ENCODE results near the gene HNRNPUL2. TPM values are rescaled to one million over a fixed set of nuclear protein-coding genes. Genes with fewer than 3 reads are reported as not detected.
"Not testable (repeated sequence)": the region's sequence is repeated elsewhere in the genome, so short reads cannot be mapped to it uniquely, and the experiment has no call there.

HNRNPUL2 gene
- total RNA-seq, 1 donor from 2014 or later, result 9.2 TPM

DNA sequence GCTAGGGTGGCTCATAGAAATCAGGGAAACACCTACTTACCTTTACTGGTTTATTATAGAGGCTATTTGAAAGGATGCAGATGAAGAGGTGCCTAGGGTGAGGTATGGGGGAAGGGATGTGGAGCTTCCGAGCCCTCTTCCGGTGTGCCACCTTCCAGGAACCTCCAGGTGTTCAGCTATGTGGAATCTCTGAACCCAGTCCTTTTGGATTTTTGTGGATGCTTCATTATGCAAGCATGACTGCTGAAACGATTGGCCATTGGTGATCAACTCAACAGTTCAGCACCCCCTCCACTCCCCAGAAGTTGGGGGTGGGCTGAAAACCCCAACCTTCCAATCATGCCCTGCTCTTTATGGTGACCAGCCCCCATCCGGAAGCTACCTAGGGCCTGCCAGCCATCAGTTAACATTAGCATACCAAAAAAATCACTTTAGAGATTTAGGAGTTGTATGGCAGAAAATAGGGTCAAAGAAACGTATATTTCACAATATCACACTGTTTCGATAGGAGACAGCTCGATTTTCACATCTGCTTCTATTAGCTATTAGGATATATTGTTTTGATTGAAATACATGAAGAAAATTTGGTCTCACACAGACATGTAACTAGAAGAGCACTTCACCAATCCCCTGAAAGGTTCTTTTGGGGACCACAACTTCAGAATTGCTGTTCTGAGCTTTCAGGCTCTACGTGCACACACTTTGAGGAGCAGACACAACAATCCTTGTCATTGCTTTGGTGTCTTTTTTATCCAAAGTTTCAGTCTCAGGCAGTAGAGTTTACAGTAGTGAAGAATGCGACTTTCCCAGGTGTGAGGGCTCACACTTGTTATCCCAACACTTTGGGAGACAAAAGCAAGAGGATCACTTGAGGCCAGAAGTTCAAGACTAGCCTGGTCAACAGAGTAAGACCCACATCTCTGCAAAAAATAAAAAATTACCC lies 30.9 kb upstream of the HNRNPUL2 start:
- H3K36me3 ChIP-seq (ENCODE audit: control insufficient read depth, insufficient read depth, low read length), result no peaks in the 10 kb centered on the region
- H3K27me3 ChIP-seq (ENCODE audit: control insufficient read depth, insufficient read depth, low read length), result no peaks in the 10 kb centered on the region
- no peak overlapping the region for H3K4me3 ChIP-seq (ENCODE audit: low read depth, low read length)
- no peak for DNase-seq (ENCODE audit: low read depth)
- TF ChIP-seq, protein P1, sequence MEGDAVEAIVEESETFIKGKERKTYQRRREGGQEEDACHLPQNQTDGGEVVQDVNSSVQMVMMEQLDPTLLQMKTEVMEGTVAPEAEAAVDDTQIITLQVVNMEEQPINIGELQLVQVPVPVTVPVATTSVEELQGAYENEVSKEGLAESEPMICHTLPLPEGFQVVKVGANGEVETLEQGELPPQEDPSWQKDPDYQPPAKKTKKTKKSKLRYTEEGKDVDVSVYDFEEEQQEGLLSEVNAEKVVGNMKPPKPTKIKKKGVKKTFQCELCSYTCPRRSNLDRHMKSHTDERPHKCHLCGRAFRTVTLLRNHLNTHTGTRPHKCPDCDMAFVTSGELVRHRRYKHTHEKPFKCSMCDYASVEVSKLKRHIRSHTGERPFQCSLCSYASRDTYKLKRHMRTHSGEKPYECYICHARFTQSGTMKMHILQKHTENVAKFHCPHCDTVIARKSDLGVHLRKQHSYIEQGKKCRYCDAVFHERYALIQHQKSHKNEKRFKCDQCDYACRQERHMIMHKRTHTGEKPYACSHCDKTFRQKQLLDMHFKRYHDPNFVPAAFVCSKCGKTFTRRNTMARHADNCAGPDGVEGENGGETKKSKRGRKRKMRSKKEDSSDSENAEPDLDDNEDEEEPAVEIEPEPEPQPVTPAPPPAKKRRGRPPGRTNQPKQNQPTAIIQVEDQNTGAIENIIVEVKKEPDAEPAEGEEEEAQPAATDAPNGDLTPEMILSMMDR (IDR thresholded peaks at IDR 0.05; ENCODE audit: insufficient read depth, low read length, severe bottlenecking), result no peak
- FAIRE-seq, result no peak

DNA sequence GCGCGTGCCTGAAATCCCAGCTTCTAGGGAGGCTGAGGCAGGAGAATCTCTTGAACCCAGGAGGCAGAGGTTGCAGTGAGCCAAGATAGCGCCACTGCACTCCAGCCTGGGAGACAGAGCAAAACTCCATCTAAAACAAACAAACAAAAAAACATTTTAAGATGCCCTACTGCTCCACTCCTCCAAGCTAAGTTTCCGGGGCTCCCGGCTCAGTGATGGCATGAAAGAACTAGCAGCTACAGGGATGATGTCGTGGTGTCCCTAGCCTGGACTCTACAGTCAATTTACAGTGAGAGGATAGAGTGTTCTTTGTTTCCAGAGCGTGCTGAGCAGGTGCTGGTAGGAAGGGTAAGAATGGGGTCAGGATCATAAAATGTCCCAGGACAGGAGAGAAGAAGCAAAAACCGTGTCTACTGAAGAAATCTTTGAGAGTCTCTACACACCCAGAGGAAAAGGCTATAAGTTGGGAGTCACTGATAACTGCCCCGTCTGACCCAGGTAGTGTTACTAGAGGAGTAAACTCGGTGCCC lies 27.9 kb upstream of the HNRNPUL2 start:
- no peaks in the 10 kb centered on the region for H3K27me3 ChIP-seq (ENCODE audit: control insufficient read depth, insufficient read depth, low read length)
- H3K4me3 ChIP-seq (ENCODE audit: low read depth, low read length), result no peak overlapping the region
- TF ChIP-seq, protein P1 (IDR thresholded peaks at IDR 0.05; ENCODE audit: insufficient read depth, low read length, severe bottlenecking), result no peak
- FAIRE-seq (no peak), DNase-seq (ENCODE audit: low read depth) (no peak)
- peaks cover 7% of the 10 kb centered on the region for H3K36me3 ChIP-seq (ENCODE audit: control insufficient read depth, insufficient read depth, low read length)

DNA sequence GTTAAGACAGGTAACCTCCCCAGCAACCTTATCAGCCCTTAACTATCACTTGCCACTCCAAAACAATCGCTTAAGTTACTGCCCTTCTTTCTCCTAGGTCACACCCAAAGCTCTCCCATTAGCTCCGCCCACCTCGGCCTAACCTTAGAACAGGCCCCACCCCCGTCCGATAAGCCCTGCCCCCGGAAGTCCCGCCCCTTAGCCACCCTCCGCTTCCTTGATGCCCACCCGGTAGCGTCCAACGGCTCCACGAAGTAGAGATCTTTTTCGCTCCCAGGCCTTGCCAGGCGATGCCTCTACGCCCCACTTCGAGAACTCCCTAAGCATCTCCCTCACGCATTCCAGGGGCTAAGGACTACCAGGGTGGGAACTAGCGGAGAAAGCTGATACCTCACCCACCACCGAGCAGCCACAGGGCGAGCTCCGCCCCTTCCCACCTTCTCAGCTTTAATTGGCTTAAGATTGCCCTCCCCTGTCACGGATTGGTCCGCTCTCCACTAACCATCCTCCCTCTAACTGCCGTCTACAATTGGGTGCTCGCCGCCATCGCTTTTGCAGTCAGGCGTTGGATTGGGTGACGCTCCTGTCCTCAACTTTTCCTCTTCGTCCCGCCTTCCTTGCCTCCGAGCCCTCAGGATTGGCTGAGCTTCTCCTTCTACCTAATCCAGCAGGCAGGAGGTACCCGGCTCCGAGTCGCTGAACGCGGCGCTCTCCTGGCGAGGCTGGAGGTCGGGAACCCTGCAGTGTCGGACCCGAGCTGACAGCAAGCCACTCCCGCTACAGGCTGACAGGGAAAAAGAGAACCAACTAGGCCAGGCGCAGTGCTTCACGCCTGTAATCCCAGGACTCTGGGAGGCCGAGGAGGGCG lies 26.7 kb upstream of the HNRNPUL2 start, which contains the start of gene ZBTB3:
TSS of gene ZBTB3 (minus strand) at position 425 of the 868 bp plus-strand sequence. CDS start 496 bp downstream, outside the sequence.
- DNase-seq (ENCODE audit: low read depth) (peak; percentile 99), FAIRE-seq (peak; percentile 93)
- Histone ChIP-seq H3K27me3 (ENCODE audit: control insufficient read depth, insufficient read depth, low read length) (no peaks in the 10 kb centered on the region), H3K36me3 (ENCODE audit: control insufficient read depth, insufficient read depth, low read length) (peaks cover 7% of the 10 kb centered on the region), H3K4me3 (ENCODE audit: low read depth, low read length) (peak within 1 kb of the TSS; percentile 57)
- TF ChIP-seq, protein P1 (IDR thresholded peaks at IDR 0.05; ENCODE audit: insufficient read depth, low read length, severe bottlenecking), result no peak

DNA sequence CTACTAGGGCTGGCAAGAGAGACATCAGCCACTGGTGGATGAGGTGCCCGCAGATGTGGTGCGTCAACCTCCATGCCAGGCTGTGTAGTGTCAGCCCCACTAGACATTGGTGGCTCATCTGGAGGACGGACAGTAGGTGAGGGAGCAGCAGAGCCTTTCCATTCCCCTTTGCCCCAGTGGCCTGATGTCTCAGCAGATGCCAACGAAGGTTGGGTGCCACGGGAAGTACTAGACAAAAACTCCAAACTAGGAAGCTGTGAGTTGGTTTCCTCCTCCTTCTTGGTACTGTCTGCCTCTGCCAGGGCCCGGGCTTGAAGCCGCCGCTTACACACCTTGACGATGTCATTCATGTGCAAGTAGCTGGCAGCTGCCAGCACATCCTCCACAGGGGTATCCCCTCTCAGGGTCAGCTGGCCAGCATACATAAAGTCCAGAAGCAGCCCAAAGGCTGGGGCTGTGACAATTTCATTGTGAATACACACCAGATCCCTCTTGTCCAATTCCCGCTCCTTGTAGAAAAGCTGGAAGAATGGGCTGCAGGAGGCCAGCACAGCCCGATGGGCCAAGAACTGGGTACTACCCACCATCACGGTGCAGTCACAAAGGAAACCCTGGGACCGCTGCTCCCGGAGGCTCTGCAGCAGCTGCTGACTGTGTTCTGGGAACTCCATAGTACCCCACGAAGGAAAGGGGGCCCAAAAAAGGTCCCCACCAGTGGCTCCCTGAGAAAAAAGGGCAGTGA lies 25.9 kb upstream of the HNRNPUL2 start:
- peaks cover 7% of the 10 kb centered on the region for H3K36me3 ChIP-seq (ENCODE audit: control insufficient read depth, insufficient read depth, low read length)
- FAIRE-seq (no peak), DNase-seq (ENCODE audit: low read depth) (no peak)
- TF ChIP-seq, protein P1 (IDR thresholded peaks at IDR 0.05; ENCODE audit: insufficient read depth, low read length, severe bottlenecking), result no peak
- H3K27me3 ChIP-seq (ENCODE audit: control insufficient read depth, insufficient read depth, low read length), result no peaks in the 10 kb centered on the region
- peak overlapping the region; percentile 57 for H3K4me3 ChIP-seq (ENCODE audit: low read depth, low read length)

DNA sequence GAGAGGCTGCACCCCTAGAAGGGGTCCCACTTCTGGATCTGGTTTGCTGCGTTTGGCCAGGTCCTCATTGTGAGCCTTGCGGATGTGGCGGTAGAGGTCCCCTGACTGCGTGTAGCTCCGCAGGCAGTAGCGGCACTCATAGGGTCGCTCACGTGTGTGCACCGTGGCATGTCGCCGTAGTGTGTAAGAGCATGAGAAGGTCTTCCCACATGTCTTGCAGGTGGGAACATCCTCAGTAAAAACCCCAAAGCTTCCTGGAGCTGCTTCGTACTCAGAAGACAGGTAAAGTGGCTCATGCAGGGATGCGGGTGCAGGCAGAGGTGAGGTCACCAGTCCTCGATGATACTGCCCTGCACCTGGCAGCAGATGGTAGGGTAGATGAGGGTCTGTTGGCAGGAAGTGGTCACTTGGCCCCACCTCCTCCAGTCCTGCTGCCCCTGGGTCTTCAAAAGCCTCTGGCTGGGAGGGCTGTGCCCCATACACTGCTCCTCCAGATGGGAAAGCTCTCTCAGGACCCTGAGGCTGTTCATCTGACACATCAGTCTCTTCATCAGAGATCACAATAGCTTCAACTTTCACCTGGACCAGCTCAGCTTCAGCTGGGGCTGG lies 25.0 kb upstream of the HNRNPUL2 start:
- H3K36me3 ChIP-seq (ENCODE audit: control insufficient read depth, insufficient read depth, low read length), result peaks cover 7% of the 10 kb centered on the region
- no peaks in the 10 kb centered on the region for H3K27me3 ChIP-seq (ENCODE audit: control insufficient read depth, insufficient read depth, low read length)
- TF ChIP-seq, protein P1 (IDR thresholded peaks at IDR 0.05; ENCODE audit: insufficient read depth, low read length, severe bottlenecking), result no peak
- no peak for DNase-seq (ENCODE audit: low read depth)
- no peak for FAIRE-seq
- H3K4me3 ChIP-seq (ENCODE audit: low read depth, low read length), result no peak overlapping the region

DNA sequence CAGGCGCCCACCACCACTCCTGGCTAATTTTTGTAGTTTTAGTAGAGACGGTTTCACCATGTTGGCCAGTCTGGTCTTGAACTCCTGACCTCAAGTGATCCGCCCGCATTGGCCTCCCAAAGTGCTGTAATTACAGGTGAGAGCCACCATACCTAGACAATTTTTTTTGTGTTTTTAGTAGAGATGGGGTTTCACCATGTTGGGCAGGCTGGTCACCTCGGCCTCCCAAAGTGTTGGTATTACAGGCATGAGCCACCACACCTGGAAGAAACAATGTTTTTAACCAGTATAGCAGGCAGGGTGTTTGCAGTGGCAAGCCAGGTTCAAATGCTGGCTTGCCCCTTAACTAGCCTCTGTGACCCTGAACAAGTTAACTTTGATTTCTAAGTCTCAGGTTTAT lies 22.7 kb upstream of the HNRNPUL2 start:
- FAIRE-seq; H3K4me3 ChIP-seq (ENCODE audit: low read depth, low read length); H3K36me3 ChIP-seq (ENCODE audit: control insufficient read depth, insufficient read depth, low read length); DNase-seq (ENCODE audit: low read depth); H3K27me3 ChIP-seq (ENCODE audit: control insufficient read depth, insufficient read depth, low read length): not testable (repeated sequence)
